HG02970 (cell line): ENCODE results near the gene CASP10.
"Not testable (repeated sequence)": the region's sequence is repeated elsewhere in the genome, so short reads cannot be mapped to it uniquely, and the experiment has no call there.

Source experiments
- ATAC-seq: cut with Tn5 transposase; IDR thresholded peaks from one replicate; pipeline ENCODE4 v1.9.1; 2021; ENCODE audit warnings: mild to moderate bottlenecking, moderate library complexity, moderate number of reproducible peaks; ENCODE audit not compliant: unreplicated experiment, low FRiP score

CASP10 gene

GRCh38 chr2:201182650-201183364, at the start of gene CASP10:
Gene CASP10 (plus strand): TSS chr2:201183141. CDS start chr2:201185778, 2,637 bp downstream.
- ATAC-seq: no peak

- no peak for ATAC-seq
Measured at GRCh38 chr2:201135386-201135785, 47.6 kb upstream of the CASP10 start.

GRCh38 chr2:201136889-201137321, 46.0 kb upstream of the CASP10 start:
- ATAC-seq: no peak

DNA sequence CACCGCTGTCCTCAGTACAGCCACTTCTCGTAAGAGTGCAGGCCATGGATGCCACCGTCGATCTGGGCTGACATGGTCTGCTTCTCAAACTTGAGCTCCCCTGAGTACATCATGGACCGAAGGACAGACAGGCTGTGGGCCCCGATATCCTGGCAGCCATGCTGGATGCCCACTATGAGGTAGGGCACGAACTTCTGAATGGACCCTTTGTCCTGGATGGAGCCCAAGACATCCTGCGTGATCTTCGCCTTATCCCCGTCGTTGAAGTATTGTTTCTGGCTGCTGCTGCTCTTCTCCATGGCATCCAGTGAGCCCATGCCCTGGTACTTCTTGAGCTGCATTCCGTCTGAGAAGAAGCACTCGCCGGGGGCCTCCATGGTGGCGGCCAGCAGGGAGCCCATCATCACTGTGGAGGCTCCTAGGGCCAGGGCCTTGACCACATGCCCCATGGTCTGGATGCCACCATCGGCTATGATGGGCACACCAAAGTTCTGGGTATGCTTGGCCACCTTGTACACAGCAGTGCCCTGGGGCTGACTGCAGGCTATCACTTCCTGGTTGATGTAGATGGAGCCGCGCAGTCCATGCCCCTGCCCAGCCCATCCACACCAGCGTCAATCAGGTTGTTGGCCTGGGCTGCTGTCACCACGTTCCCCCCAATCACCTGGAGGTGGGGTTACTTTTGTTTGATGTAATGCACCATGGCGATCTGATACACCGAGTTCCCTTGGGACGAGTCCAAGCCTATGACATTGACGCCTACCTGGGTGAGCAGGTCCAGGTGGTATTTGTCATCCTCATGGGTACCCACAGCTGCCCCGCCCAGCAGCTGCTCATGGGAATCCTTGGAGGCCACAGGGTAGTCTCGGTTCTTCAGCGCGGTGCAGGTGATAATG, 45.2 kb upstream of the CASP10 start:
- no peak for ATAC-seq

DNA sequence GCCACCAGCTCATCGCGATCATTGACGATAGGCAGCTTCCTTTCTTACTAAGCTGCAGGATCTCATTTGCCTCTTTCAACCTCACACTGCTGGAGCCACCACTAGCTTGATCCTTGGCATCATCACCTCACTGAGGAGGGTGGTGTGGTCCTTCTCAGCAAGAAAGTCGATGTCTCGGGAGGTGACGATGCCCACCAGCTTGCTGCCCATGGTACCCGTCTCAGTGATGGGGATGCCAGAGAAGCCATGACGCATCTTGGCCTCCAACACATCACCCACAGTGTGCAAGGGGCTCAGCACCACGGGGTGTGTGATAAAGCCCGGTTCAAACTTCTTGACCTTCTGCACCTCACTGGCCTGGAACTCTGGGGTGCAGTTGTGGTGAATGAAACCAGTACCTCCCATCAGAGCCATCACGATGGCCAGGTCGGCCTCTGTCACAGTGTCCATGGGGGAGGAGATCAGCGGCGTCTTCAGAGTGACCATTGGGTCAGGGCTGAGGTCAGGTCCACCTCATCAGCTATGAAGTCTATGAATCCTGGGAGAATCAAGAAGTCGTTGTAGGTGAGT, 44.5 kb upstream of the CASP10 start:
- ATAC-seq: no peak

- ATAC-seq: not testable (repeated sequence)
Measured at GRCh38 chr2:201138986-201139781, 43.8 kb upstream of the CASP10 start.

DNA sequence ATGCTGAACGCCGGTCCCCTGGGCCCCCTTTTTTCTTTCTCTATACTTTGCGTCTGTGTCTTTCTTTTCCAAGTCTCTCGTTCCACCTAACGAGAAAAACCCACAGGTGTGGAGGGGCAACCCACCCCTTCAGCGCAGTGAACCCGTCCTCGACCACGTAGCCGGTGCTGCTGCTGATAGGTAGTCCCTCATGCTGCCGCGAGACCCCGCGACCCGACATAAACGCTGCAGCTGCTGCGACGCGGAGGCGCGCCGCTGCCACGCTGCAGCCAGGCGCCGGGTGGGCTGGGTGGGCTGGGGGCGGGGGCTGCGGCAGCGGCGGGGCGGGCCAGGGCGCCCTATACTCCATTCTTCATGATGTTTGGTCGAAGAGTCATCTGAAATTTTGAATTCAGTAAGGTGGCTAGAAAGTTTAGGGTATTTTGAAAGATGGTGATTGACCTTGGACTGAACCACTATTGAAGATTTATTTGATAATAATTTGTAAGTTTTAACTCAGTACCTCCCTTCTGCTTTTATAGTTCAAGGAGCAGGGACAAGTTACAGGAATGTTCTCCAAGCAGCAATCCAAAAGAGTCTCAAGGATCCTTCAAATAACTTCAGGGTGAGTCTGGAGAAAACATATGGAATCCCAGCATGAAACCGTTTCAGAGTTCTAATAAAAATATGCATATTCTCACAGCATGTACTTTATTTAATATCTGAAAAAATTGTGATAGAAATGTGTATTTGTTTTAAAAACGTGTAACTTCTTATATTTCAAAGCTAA, 42.9 kb upstream of the CASP10 start:
- no peak for ATAC-seq

GRCh38 chr2:201144101-201145051, 38.6 kb upstream of the CASP10 start:
- ATAC-seq: no peak

DNA sequence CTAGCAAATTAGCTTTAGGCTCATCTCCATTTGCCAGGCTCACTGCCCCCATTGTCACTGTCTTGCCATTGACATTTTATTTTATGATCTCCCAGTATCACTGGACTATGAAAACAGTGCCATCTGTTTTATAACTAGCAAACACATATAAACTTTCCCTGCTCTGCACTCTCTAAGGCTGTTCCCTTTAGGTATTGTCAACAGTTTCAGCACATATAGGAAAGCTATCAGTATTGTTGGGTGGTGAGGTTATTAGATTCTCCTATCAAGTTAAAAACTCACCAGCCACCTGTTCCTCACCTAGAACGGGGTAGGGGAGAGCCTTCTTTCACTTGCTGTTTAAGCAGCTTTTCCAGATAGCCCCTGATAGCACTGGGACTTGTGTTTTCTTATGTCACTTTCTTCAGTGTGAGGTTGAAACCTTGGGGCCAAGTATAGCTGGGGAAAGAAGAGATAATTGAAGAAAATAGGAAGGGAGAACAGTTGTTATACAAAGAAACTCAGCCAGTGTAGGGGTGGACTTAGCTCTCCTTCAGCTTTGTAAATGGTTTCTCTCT, 34.4 kb upstream of the CASP10 start:
- ATAC-seq: no peak

DNA sequence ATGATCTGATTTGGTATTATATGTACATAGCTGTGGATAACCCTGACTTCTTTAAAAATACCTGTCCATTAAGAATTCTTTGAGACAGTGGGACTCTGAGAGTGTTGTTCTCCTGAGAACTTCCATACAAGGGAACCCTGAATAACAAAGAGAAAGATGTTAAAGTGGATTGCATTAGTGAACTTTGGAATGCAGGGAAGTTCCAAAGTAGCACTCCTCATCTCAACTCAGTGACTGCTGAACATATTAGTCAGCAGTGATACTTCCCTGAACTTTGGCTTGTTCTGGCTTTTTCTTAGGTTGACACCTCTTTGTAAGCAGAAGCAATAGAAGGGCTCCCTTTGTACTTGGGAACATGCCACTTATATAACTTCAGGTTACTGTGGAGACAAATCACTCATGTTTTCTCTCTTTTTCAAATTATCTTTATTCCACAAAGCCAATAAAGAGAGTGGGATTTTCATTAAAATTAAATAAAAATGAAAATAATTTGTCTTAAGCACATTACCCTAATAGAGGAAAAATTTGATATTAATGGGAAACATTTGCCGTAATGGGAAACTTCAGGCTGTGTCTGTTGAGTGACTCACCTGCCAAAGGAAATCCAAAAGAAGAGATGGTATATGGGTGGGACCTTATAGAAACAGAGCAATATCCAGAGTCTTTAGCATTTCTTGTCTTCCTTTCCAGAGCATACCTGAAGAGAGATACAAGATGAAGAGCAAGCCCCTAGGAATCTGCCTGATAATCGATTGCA, 33.7 kb upstream of the CASP10 start:
- ATAC-seq: no peak

DNA sequence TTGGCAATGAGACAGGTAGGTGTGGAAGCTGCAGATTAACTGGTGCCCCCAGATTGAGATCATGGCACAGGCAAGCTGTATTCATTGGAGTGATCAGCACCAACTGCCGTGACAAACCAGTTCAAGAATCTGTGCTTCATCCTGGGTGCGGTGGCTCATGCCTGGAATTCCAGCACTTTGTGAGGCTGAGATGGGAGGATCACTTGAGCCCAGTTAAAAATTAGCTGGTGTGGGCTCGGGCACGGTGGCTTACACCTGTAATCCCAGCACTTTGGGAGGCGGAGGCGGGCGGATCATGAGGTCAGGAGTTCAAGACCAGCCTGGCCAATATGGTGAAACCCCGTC, 33.1 kb upstream of the CASP10 start:
- not testable (repeated sequence) for ATAC-seq

GRCh38 chr2:201150454-201151020, 32.4 kb upstream of the CASP10 start:
- ATAC-seq: no peak

DNA sequence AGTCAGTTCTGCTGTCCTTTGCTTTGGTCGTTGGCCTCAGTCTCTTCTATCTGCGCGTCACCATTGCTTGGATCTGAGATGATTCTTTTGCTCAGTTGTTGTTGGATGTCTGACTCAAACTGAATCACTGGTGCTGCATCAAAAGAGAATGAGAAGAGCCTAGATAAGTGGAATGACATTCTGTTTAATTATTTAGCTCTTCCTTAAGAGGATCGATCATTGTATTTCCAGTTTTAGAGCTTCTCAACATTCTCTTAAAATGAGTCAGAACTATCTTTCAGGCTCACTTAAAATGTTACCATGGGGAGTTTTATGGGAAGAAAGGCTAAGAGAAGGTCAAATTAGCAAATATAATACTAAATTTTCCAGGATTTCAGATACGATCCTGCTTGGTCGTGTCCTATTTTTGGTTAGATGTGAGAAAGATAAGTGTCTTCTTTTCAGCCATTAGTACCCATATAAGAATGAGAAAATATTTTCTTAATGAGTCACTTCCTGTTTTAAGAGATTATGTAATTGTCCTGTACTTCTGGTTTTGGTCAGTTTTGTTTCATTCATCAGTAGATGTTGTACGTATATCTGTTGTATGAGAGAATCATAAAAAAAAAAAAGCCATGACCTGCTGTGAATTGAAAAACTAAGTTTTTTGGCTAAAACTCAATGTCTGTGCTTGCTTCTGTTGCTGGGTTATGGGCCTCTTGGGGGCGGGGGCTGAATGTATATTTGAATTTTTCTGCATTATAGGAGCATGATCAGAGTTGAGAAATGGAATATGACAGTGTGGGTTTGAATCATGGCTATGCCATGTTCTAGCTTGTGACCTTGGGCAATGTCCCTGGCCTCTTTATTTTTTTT, 31.6 kb upstream of the CASP10 start:
- no peak for ATAC-seq

DNA sequence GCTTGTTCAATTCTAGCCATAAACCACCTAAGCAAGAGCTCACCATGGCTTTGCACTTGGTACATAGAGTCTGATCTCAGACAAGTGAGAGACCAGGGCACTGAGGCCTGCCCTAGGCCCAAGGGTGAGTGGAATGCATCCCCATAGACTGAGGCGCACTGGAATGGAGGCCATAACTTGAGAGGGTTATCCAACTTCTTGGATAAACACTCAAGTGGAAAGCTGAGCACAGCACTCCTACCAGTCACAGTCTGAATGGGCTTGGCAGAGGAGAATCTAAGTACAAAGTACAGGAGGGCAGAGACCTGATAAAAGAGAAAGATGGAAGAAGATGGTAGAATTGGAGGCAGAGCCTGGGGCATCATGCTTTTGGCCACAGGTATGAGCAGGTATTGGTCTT, 30.4 kb upstream of the CASP10 start:
- no peak for ATAC-seq

DNA sequence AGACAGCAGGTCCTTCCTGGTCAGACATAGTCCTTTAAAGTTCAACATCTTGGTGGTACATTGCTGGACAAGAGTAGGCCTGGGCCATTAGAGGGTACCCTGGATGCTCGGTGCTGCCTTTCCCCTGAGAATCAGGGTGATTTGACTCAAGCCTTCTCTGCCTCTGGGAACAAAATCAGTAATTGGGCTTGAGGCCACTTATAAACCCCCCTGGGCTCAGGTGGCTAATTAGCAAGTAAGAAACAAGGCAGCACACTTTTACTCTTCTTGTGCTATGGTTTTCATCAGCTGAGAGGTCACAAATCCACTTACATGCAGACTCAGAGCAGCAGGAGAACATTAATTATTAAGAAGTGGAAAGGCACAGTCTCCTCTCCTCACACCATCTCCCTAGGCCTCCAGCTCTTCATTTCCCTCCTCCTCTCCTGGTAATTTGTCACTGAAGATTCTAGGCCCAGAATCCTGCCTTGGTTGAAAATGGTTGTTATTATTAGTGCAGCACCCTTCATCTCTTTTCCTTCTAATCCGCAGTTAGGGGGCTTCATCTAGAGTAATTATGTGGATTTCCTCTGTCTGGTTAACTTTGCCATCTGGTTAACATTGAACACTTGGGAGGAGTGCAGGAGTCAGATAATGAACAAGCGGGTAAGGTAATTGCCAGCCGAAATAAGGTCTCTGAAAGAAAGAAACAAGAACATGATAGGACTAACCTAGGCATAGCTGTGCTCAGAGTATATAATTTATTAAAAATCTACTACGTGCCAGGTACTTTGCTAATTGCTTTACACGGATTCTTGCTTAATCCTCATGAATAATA, 29.7 kb upstream of the CASP10 start:
- no peak for ATAC-seq
